ENCODE results near the gene HSD17B2. TPM values are rescaled to one million over a fixed set of nuclear protein-coding genes. Genes with fewer than 3 reads are reported as not detected.

HSD17B2 gene
- total and polyA plus RNA-seq, 2 of the 4 experiments (the other 2 are of a cell fraction): 0.12 to 0.18 TPM

DNA sequence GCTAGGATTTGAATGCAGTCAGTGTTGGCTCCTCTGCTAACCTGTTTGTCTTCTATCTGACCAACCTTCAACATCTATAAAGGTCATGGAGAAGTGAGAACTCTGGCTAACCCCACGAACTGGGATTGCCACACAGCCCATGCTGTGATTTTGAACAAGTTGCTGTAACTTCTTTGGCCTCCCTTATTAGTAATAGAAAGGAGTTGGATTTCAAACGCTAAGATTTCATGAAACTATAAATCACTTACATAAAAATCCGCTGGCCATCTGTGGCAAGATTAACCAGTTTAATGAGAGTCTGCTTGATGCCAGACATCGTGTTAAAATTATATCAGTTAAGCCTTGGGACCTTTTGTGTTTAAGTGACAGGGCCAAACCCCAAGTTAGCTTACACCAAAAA, 53.4 kb downstream of the HSD17B2 start:
- Histone ChIP-seq H3K9ac (ENCODE audit: low read depth, low read length) (no peak overlapping the region), H3K9me3 (ENCODE audit: control insufficient read depth, insufficient read depth, low read length) (no peaks in the 10 kb centered on the region), H4K5ac (ENCODE audit: low read depth, low read length) (no peak overlapping the region), H4K20me1 (ENCODE audit: insufficient read depth, low read length) (no peaks in the 10 kb centered on the region; the same call in 1 of the 2 replicates), H3K23ac (ENCODE audit: low read depth, low read length) (no peak overlapping the region), H2AK9ac (replicated peaks; ENCODE audit: low read depth, low read length, poor library complexity) (no peak overlapping the region), H4K8ac (ENCODE audit: low read depth in 2 of 2, low read length in 2 of 2) (no peak overlapping the region), H2BK120ac (ENCODE audit: low read depth, low read length) (no peak overlapping the region), H3K27me3 (ENCODE audit: control insufficient read depth, insufficient read depth, low read length) (no peaks in the 10 kb centered on the region), H4K91ac (ENCODE audit: insufficient read depth, low read depth, low read length) (no peak overlapping the region), H3K4me2 (ENCODE audit: low read depth, low read length) (no peak overlapping the region), H2BK5ac (ENCODE audit: low read depth, low read length, poor library complexity, severe bottlenecking) (no peak overlapping the region), H3K4me1 (ENCODE audit: control insufficient read depth, insufficient read depth, low read length) (peaks cover 18% of the 10 kb centered on the region), H3K9me1 (ENCODE audit: insufficient read depth, low read length) (peaks cover 6% of the 10 kb centered on the region), H3K36me3 (ENCODE audit: control insufficient read depth, insufficient read depth, low read length) (0 out of 2 replicates have a peak, but pooled peaks cover 2% of the 10 kb centered on the region), H3K79me1 (ENCODE audit: low read depth in 1 of 2, low read length in 2 of 2) (no peaks in the 10 kb centered on the region), H3K27ac (ENCODE audit: insufficient read depth, low read length) (no peak overlapping the region), H2AK5ac (ENCODE audit: low read depth, low read length) (no peak overlapping the region), H3K18ac (ENCODE audit: low read depth, low read length) (no peak overlapping the region), H2AFZ (replicated peaks; ENCODE audit: low read length, poor library complexity) (no peak overlapping the region), H3K4me3 (ENCODE audit: insufficient read depth, low read depth, low read length) (no peak overlapping the region), H2BK20ac (ENCODE audit: low read depth, low read length) (no peak overlapping the region), H3K4ac (ENCODE audit: low read depth, low read length) (no peak overlapping the region), H2BK15ac (ENCODE audit: low read depth, low read length) (no peak overlapping the region), H3K56ac (ENCODE audit: extremely low read depth, insufficient read depth, low read length) (no peak overlapping the region), H3K14ac (replicated peaks; ENCODE audit: low read depth, low read length) (no peak overlapping the region)
- dilution Hi-C loops (cut with HindIII; ENCODE audit: low sequenced_read_pairs, unreplicated experiment): no loop called here
- in situ Hi-C loops (cut with MboI; ENCODE audit: low sequenced_read_pairs): no loop called here
- ChIA-PET CTCF (interaction anchor here (0.6 kb wide), 1 partner anchor 615 kb away, joined by 3 read pairs; no protein-coding TSS in a partner anchor), POLR2A (ENCODE audit: unreplicated experiment) (no interaction called here)
- no peak for TF ChIP-seq POLR2A (IDR thresholded peaks at IDR 0.05; ENCODE audit: low read depth, low read length)
- TF ChIP-seq MAFK (IDR thresholded peaks at IDR 0.05; ENCODE audit: low read depth, low read length): no peak
- TF ChIP-seq, protein P1, sequence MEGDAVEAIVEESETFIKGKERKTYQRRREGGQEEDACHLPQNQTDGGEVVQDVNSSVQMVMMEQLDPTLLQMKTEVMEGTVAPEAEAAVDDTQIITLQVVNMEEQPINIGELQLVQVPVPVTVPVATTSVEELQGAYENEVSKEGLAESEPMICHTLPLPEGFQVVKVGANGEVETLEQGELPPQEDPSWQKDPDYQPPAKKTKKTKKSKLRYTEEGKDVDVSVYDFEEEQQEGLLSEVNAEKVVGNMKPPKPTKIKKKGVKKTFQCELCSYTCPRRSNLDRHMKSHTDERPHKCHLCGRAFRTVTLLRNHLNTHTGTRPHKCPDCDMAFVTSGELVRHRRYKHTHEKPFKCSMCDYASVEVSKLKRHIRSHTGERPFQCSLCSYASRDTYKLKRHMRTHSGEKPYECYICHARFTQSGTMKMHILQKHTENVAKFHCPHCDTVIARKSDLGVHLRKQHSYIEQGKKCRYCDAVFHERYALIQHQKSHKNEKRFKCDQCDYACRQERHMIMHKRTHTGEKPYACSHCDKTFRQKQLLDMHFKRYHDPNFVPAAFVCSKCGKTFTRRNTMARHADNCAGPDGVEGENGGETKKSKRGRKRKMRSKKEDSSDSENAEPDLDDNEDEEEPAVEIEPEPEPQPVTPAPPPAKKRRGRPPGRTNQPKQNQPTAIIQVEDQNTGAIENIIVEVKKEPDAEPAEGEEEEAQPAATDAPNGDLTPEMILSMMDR (conservative IDR thresholded peaks at IDR 0.05; ENCODE audit: low read depth, low read length): no peak
- TF ChIP-seq CEBPB (IDR thresholded peaks at IDR 0.05; ENCODE audit: low read depth, low read length): no peak
- no peak for TF ChIP-seq FOS (IDR thresholded peaks at IDR 0.05; ENCODE audit: low read depth, low read length)
- TF ChIP-seq RFX5 (IDR thresholded peaks at IDR 0.05; ENCODE audit: low read depth, low read length): no peak
- TF ChIP-seq CHD1 (IDR thresholded peaks at IDR 0.05; ENCODE audit: low read depth, low read length): no peak
- TF ChIP-seq, protein P2, sequence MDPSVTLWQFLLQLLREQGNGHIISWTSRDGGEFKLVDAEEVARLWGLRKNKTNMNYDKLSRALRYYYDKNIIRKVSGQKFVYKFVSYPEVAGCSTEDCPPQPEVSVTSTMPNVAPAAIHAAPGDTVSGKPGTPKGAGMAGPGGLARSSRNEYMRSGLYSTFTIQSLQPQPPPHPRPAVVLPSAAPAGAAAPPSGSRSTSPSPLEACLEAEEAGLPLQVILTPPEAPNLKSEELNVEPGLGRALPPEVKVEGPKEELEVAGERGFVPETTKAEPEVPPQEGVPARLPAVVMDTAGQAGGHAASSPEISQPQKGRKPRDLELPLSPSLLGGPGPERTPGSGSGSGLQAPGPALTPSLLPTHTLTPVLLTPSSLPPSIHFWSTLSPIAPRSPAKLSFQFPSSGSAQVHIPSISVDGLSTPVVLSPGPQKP (IDR thresholded peaks at IDR 0.05; ENCODE audit: borderline replicate concordance, low read depth, low read length): no peak
- DNase-seq (no peak), ATAC-seq (ENCODE audit: low read depth) (no peak)
- intact Hi-C loops (cut with micrococcal nuclease): no loop called here
- WGBS, 2 experiments (ENCODE audit: extremely low coverage in 2 of 2, insufficient read length in 1 of 2): no CpG with 5 or more reads among the region's 4 CpGs
- no TSS peak for BruUV-seq (replicated peaks)

Measured in IMR-90 (cell line).